GM19023 (cell line): ENCODE data around the gene GPR137.

Experiments
- ATAC-seq: cut with Tn5 transposase; IDR thresholded peaks from one replicate; pipeline ENCODE4 v1.9.1; 2021; ENCODE audit warnings: mild to moderate bottlenecking, moderate library complexity; ENCODE audit not compliant: unreplicated experiment

Gene GPR137

GRCh38 chr11:64249038-64249437 is 36.6 kb upstream of the GPR137 start:
- ATAC-seq, result no peak

DNA sequence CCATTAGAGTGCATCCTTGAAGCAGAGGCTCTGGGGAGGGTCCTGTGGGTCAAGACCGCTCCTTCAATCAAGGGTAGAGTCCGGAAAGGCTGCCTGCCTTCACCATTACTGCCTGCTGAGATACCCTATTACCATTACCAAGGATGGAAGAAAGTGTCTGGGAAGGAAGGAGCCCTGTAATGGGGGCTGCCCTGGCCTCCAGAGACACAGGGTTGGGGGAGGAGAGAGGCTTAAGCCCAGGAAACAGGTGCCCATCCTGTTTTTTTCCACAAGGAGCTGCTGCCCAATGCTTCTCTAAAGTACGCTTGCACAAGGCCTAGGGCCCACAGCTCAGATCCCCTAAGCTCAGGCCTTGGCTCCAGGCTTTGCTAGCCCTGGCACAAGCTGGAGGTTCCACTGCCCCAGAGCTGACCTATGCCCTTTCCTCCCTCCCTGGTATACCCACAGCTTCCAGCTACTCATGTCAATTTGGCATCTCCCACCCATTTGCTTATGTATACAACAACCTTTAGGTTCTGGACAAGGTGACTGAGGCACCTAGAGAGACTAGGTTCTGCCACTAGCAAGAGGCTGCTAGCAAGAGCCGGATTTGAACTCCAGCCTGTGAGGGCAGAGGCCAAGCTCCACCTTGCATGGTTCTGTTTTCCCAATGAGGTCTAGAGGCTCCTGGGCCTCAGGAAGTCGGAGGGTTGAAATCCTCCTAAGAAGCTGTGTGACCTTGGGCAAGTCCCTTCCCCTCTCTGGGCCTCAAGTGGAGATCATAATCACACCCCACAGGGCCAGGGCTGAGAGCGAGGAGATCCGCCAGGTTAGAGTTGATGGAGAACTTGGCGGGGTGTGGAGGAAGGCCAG is 35.9 kb upstream of the GPR137 start:
- ATAC-seq, result no peak

GRCh38 chr11:64250415-64251015 is 35.1 kb upstream of the GPR137 start:
- ATAC-seq, result no peak

- peak; percentile 38 for ATAC-seq
Observed at GRCh38 chr11:64251016-64251752, 34.5 kb upstream of the GPR137 start, which contains the start of gene PLCB3. Gene PLCB3 (plus strand): TSS chr11:64251530. CDS start chr11:64251650, 120 bp downstream.

DNA sequence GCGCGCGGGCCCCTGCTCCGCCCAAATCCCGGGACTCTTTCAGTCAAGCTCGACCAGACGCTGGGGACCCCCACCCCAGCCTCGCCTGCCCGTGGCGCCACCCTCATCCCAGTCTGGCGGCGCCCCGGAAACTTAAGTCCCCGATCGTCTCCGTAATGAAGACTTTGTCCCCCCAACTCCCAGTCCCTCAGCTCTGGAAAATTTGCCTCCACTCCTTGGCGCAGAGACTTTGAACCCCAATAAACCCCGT is 34.0 kb upstream of the GPR137 start:
- no peak for ATAC-seq

DNA sequence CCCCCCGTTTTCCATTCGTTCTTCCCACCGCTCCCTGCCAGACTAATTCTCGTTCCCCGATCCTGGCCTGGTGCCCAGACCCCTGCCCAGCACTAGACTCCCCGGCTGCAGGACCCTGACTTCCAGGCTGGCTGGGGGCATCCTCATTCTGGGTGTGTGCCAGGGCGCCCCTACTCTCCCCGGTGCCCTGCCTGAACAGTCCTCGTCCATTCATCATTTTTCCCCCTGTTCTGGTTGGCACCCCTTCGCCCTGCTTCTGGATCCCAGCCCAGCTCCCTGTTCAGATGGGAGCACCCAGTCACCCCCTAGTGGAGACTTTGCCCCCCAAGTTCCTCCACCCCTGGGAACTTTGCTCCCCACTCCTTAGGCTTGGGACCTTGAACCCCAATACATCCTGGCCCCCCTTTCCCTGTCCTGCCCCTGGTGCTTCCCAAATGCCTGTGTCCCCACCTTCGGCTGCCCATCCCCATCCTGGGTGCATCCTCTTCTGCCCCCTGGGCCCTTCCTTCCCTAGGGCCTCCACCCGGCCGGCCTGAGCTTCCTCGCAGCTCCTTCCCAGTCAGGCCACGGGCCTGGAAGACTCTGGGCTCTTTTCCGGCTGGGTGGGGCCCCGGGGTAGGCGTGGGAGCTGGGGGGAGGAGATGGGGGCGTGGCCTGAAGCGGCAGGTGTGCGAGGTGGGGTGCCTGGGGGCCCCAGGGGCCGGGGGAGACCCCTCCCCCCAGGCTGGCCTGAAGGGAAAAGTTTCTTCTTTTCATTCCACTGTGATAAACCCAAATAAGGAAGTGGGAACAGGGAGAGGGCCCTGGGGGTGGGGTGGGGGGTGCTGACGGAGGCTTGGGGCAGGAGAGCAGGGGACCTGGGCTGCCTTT is 33.4 kb upstream of the GPR137 start:
- ATAC-seq, result no peak

GRCh38 chr11:64253043-64253442 is 32.6 kb upstream of the GPR137 start:
- ATAC-seq, result no peak

- no peak for ATAC-seq
Observed at GRCh38 chr11:64253481-64253880, 32.2 kb upstream of the GPR137 start.

DNA sequence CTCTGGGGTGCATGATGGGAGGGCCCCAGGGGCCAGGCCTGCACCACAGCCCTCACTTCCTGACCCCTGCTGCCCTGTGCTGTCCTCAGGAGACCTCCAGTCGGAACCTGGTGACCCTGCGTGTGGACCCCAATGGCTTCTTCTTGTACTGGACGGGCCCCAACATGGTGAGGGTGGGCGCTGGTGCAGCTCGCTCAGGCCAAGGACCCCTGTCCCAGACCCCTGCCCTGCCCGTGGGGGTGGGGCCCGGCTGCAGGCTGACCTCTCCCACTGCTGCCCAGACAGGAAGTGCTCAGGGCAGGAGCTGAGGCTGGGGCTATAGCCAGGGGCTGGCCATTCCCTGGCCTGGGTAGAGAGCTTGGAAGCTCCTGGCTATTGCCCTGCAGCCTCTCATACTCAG is 31.3 kb upstream of the GPR137 start:
- no peak for ATAC-seq

- no peak for ATAC-seq
Observed at GRCh38 chr11:64255135-64256128, 30.2 kb upstream of the GPR137 start.

DNA sequence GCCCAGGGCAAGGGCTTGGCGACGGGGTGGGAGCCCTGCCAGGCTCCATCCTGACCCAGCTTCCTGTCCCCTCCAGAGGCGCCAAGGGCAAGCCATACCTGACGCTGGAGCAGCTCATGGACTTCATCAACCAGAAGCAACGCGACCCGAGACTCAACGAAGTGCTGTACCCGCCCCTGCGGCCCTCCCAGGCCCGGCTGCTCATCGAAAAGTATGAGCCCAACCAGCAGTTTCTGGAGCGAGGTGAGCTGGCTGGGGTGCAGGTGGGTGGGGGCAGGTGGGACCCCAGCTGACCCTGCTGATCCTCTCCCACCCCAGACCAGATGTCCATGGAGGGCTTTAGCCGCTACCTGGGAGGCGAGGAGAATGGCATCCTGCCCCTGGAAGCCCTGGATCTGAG is 29.3 kb upstream of the GPR137 start:
- ATAC-seq, result no peak

GRCh38 chr11:64258356-64258755 is 27.3 kb upstream of the GPR137 start:
- no peak for ATAC-seq

- no peak for ATAC-seq
Observed at GRCh38 chr11:64258946-64259532, 26.6 kb upstream of the GPR137 start.

- no peak for ATAC-seq
Observed at GRCh38 chr11:64259533-64260067, 26.0 kb upstream of the GPR137 start.

- ATAC-seq, result no peak
Observed at GRCh38 chr11:64260147-64260708, 25.4 kb upstream of the GPR137 start.

- no peak for ATAC-seq
Observed at GRCh38 chr11:64261556-64262080, 24.0 kb upstream of the GPR137 start.

GRCh38 chr11:64262271-64263002 is 23.2 kb upstream of the GPR137 start:
- ATAC-seq, result no peak
